Activated naive CD4-positive, alpha-beta T cell treated with anti-CD3 and anti-CD28 coated beads, Interleukin-2, amount 10 ng/mL, durations not matched to agents 7 days and 5 days (primary cell): ENCODE results near the gene RGS17.

Source experiments
- CTCF ChIA-PET: fragments of 350-600 bp; sonication (Branson Sonifier 250); formaldehyde crosslinking; loops from one replicate; lab custom pipeline; 2021; ENCODE audit warnings: antibody characterized with exemption; lab: Charles Lee
- DNase-seq: peaks from one replicate; pipeline ENCODE4 v3.0.0-alpha.2; 2020
- H3K27ac Mint-ChIP-seq: one replicate; pipeline ENCODE4 v1.8.0; 2021; ENCODE audit warnings: mild to moderate bottlenecking, moderate library complexity, mixed read lengths
- H3K27me3 Mint-ChIP-seq: one replicate; pipeline ENCODE4 v1.8.0; 2021; ENCODE audit warnings: mild to moderate bottlenecking, mixed read lengths
- H3K36me3 Mint-ChIP-seq: one replicate; pipeline ENCODE4 v1.8.0; 2021; ENCODE audit warnings: mixed read lengths
- H3K4me1 Mint-ChIP-seq: one replicate; pipeline ENCODE4 v1.8.0; 2021; ENCODE audit warnings: mixed read lengths
- H3K4me3 Mint-ChIP-seq: one replicate; pipeline ENCODE4 v1.8.0; 2021; ENCODE audit warnings: mild to moderate bottlenecking, moderate library complexity, mixed read lengths
- H3K9me3 Mint-ChIP-seq: one replicate; pipeline ENCODE4 v1.8.0; 2021; ENCODE audit warnings: mixed read lengths

The RGS17 gene

DNA sequence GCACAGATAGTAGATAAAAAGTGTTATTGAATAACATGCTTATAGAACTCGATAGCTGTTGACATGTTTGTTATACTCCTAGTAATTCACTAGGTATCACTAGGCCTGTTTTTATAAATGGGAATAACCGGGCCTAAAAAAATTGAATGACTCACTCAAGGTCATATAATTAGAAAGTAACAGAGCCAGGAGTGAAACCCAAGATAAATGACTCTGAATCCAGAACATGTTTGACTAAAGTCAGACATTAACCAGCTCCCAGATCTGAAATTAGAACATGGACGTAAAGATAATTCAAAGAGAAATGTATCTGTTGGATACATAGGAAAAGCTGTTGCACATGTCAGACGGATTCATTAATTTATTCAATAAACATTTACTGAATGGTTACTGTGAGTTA, 26.9 kb downstream of the RGS17 start:
- CTCF ChIA-PET, result no interaction called here
- no peak overlapping the region for H3K27ac Mint-ChIP-seq

DNA sequence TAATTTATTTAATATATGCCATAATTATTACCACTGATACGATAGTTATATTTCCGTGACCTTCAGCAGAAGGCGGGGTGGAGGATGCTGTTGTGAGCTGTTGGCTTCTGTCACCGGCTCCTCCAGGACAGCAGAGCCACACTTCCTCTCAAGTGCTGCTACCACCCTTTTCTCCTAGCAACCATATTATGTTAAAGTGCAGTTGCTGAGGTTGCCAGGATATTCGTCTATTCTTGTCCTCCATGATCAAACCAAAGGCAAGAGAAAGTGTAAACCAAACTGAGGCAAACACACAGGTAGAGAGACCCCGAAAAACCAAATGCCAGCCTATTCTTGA, 27.8 kb downstream of the RGS17 start:
- no peaks in the 10 kb centered on the region for H3K4me1 Mint-ChIP-seq
- H3K27me3 Mint-ChIP-seq, result no peaks in the 10 kb centered on the region
- no peaks in the 10 kb centered on the region for H3K36me3 Mint-ChIP-seq
- no peak overlapping the region for H3K27ac Mint-ChIP-seq
- no peaks in the 10 kb centered on the region for H3K9me3 Mint-ChIP-seq
- no peak for DNase-seq
- CTCF ChIA-PET, result no interaction called here
- no peak overlapping the region for H3K4me3 Mint-ChIP-seq

More for the DNA sequence above, 26.9 kb downstream of the RGS17 start:
- DNase-seq, result no peak
- H3K4me1 Mint-ChIP-seq, result no peaks in the 10 kb centered on the region
- no peak overlapping the region for H3K4me3 Mint-ChIP-seq
- H3K9me3 Mint-ChIP-seq, result no peaks in the 10 kb centered on the region
- no peaks in the 10 kb centered on the region for H3K36me3 Mint-ChIP-seq
- no peaks in the 10 kb centered on the region for H3K27me3 Mint-ChIP-seq

DNA sequence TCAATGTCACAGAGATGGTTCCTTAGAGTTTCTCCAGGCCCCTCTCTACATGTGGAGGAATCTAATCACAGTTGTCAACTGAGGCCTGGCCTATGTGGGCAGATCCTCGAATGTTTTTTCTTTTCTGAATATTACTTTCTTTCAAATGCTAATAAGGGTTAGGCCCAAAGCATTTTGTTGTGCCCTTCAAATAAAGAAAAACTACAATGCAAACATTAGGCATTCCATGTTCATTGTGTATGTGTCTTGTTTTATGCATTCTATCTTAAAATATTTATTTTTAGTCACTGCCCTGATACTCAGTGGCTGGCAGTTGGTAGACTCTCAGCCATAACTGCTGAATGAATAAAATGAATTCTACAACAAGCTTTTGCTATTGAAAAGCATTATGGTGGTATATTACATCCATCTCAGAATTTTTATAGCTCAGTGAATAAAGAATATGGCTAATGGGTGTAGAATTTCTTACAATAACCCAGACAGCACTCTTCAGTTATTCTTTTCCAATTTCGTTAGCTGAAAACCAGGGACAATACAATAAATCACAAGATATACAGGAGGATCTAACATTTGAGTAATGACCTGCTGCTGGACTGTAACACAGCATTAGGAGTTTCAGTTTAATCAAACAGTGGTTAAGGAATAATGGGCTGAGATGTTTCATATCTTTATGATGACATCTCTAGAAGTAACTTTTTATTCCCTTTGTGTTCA, 28.3 kb downstream of the RGS17 start:
- Mint-ChIP-seq H3K36me3 (no peaks in the 10 kb centered on the region), H3K27ac (no peak overlapping the region), H3K9me3 (no peaks in the 10 kb centered on the region), H3K27me3 (no peaks in the 10 kb centered on the region), H3K4me3 (no peak overlapping the region), H3K4me1 (no peaks in the 10 kb centered on the region)
- DNase-seq, result no peak
- CTCF ChIA-PET, result no interaction called here

DNA sequence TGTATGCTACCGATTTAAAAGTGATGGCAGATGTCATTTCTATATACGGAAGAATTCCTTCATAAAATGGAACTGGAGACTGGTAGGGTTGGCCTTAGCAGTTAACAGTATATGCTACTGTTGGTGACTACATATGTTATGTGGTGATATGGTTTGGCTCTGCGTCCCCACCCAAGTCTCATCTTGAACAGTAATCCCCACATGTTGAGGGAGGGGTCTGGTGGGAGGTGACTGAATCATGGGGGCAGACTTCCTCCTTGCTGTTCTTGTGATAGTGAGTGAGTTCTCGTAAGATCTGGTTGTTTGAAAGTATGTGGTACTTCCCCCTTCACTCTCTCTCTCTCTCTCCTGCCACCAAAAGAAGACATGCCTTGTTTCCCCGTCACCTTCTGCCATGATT, 29.6 kb downstream of the RGS17 start:
- no peak overlapping the region for H3K27ac Mint-ChIP-seq
- DNase-seq, result no peak
- CTCF ChIA-PET, result no interaction called here
- H3K36me3 Mint-ChIP-seq, result no peaks in the 10 kb centered on the region
- H3K4me3 Mint-ChIP-seq, result no peak overlapping the region
- H3K27me3 Mint-ChIP-seq, result peaks cover 4% of the 10 kb centered on the region
- no peaks in the 10 kb centered on the region for H3K4me1 Mint-ChIP-seq
- no peaks in the 10 kb centered on the region for H3K9me3 Mint-ChIP-seq

DNA sequence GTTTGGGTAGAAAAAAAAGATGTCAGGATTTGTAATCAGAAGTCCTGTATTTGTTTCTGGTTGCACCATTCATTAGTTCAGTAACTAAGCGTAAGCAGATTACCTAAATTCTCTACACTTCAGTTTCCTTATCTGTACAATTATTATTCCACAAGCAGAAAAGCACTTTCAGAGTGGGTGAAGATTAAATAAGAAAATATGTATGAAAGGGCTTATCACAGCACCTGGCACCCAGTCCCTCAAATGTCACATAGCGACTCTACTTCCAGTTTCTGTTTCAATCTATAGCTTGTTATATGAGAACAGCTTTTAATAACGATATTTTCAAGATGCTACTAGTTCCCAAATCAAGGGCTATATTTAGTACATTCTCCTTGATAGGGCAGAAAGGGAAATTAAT, 31.4 kb downstream of the RGS17 start:
- no peaks in the 10 kb centered on the region for H3K36me3 Mint-ChIP-seq
- no peak overlapping the region for H3K27ac Mint-ChIP-seq
- no peak for DNase-seq
- CTCF ChIA-PET, result no interaction called here
- no peaks in the 10 kb centered on the region for H3K9me3 Mint-ChIP-seq
- H3K27me3 Mint-ChIP-seq, result peaks cover 4% of the 10 kb centered on the region
- no peaks in the 10 kb centered on the region for H3K4me1 Mint-ChIP-seq
- no peak overlapping the region for H3K4me3 Mint-ChIP-seq

DNA sequence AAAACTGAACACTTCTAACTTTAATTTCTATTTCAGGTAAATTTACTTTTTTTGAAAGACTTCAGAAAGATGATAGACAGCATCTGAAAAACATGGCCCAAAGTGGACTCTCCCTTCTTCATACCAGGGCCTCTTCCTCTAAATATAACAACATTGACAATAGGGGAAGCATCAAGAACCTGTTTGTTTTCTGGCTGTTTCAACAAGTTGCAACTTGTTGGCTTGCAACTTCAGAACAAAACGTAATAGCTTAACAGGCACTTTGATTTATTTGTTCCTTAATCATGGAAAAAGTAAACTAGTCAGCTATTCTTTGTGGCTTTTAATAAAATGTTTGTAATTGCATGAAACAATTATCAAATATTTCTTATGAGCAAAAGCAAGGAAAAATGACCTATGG, 34.3 kb downstream of the RGS17 start:
- CTCF ChIA-PET, result no interaction called here
- H3K4me1 Mint-ChIP-seq, result no peaks in the 10 kb centered on the region
- H3K27ac Mint-ChIP-seq, result no peak overlapping the region
- H3K36me3 Mint-ChIP-seq, result no peaks in the 10 kb centered on the region
- no peak for DNase-seq
- peaks cover 4% of the 10 kb centered on the region for H3K27me3 Mint-ChIP-seq
- no peak overlapping the region for H3K4me3 Mint-ChIP-seq
- H3K9me3 Mint-ChIP-seq, result no peaks in the 10 kb centered on the region

DNA sequence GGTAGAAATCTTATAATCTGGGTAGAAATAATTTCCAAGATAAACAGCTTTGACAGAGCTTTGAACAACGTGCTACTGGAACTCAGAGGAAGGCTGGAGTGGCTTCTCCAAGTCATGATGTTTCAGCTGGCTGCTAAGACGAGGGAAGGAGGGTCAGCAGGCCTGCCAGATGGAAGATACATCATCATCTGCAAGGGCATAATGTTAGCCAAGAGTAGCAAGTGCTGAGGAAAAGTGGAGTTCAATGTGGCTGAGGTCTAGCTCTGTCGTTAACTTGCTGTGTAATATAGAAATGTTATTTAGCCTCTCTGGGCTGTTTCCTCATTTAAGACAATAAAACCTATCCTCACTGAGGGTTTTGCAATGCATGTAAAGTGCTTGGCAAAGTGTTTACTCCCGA, 35.1 kb downstream of the RGS17 start:
- H3K4me3 Mint-ChIP-seq, result no peak overlapping the region
- CTCF ChIA-PET, result no interaction called here
- no peak for DNase-seq

DNA sequence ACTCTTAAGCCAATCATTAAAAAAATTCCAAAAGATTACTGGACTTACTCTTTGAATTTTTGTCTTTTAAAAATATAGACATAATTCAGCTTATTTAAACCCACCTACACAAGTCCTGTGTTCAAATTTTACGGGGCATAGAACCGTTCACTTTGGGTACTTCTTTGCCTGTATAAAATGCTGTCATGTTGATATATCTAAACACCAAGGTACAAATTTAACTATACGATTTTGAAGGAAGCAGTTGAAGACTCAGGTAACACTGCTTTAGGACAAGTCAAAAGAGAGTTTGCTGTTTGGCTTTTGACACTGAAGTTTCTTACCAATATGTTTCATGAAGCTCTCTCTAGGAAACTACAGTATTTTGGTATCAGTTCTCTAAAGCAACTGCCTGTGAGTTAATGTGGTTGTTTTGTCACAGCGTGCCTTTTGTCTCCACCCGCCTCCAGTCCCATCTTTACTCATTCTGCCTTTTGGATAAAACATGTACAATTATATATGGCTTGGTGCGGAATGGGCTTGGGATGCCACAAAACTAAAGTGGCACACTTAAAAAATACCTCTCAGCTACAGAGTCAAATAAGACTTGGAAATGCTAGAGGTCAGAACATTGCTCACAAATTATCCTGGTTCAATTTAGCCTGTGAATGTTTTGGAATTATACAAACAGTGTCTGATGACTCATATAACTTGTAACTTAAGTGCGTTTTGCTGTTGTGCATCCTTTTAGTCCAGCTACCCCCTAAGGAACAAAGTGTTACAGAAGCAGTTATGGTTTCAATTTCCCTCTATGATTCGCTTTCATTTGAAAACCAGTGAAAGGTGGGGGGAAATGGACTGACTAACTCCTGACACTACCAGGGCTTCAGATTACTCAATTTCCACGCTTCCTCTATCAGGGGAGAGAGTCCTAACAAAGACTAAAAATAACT, 38.7 kb downstream of the RGS17 start:
- H3K27me3 Mint-ChIP-seq, result peaks cover under 1% of the 10 kb centered on the region
- H3K27ac Mint-ChIP-seq, result no peak overlapping the region
- H3K36me3 Mint-ChIP-seq, result no peaks in the 10 kb centered on the region
- H3K4me1 Mint-ChIP-seq, result no peaks in the 10 kb centered on the region
- CTCF ChIA-PET, result no interaction called here
- no peaks in the 10 kb centered on the region for H3K9me3 Mint-ChIP-seq
- DNase-seq, result no peak
- no peak overlapping the region for H3K4me3 Mint-ChIP-seq

More for the DNA sequence above, 35.1 kb downstream of the RGS17 start:
- Mint-ChIP-seq H3K36me3 (no peaks in the 10 kb centered on the region), H3K4me1 (no peaks in the 10 kb centered on the region), H3K9me3 (no peaks in the 10 kb centered on the region), H3K27me3 (peaks cover 4% of the 10 kb centered on the region), H3K27ac (no peak overlapping the region)

DNA sequence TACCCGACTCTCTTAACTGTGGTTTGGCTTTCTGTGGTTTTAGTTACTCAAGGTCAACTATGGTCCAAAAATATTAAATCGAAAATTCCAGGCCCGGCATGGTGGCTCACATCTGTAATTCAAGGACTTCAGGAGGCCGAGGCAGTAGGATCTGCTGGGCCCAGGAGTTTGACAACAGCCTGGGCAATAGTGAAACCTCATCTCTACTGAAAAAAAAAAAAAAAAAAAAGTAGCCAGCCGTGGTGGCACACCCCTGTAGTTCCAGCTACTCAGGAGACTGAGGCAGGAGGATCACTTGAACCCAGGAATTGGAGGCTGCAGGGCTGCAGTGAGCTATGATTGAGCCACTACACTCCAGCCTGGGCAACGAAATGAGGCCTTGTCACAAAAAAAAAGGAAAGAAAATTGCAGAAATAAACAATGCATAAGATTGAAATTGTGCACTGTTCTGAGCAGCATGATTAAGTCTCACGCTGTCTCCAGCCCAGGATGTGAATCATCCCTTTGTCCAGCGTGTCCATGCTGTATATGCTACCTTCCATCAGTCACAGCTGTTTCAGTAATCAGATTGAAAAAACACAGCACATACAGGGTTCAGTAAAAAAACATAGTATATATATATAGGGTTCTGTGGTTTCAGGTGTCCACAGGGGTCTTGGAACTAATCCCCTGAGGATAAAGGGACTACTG, 40.7 kb downstream of the RGS17 start:
- Mint-ChIP-seq H3K36me3 (no peaks in the 10 kb centered on the region), H3K27ac (no peak overlapping the region), H3K9me3 (no peaks in the 10 kb centered on the region), H3K4me3 (no peak overlapping the region), H3K27me3 (no peaks in the 10 kb centered on the region), H3K4me1 (no peaks in the 10 kb centered on the region)
- no peak for DNase-seq
- CTCF ChIA-PET, result no interaction called here

DNA sequence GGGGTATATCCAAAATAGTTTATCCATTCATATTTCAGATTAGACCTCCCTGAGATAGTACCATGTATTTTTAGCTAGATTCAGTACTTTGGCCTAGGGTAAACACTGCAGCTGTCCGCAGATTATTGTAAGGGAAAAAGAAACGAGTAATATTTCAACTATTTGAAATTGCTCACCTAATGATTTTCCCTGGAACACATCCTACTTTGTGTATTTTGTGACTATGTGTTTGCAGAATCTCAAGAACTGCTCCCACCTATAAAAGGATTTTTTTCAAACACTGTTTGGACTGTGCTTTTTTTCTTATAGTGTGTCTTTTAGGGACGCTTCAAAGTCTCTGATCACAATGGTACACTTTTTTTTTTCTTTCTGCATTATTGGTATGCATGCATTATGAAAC, 42.3 kb downstream of the RGS17 start:
- no peaks in the 10 kb centered on the region for H3K9me3 Mint-ChIP-seq
- no peaks in the 10 kb centered on the region for H3K4me1 Mint-ChIP-seq
- CTCF ChIA-PET, result no interaction called here
- no peaks in the 10 kb centered on the region for H3K36me3 Mint-ChIP-seq
- H3K27me3 Mint-ChIP-seq, result no peaks in the 10 kb centered on the region
- no peak for DNase-seq
- H3K4me3 Mint-ChIP-seq, result no peak overlapping the region
- H3K27ac Mint-ChIP-seq, result no peak overlapping the region

DNA sequence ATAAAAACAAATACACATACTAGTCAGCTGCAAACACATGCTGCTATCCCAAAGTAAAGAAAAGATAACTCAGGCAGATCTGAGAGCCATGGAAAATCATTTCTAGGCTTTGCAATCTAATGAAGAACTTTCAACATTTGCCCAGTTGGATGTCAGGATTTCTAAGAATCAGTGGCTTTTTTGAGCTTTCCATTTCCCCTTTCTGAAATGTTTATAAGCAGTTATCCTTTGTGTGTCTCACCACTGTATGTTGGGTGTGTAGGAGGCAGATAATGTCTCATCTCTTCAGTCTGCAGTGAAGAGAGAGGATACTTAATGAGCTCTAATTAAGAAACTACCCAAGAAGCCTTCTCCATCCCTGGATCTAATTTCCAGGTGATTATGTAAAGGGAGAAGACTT, 43.6 kb downstream of the RGS17 start:
- H3K27me3 Mint-ChIP-seq, result no peaks in the 10 kb centered on the region

DNA sequence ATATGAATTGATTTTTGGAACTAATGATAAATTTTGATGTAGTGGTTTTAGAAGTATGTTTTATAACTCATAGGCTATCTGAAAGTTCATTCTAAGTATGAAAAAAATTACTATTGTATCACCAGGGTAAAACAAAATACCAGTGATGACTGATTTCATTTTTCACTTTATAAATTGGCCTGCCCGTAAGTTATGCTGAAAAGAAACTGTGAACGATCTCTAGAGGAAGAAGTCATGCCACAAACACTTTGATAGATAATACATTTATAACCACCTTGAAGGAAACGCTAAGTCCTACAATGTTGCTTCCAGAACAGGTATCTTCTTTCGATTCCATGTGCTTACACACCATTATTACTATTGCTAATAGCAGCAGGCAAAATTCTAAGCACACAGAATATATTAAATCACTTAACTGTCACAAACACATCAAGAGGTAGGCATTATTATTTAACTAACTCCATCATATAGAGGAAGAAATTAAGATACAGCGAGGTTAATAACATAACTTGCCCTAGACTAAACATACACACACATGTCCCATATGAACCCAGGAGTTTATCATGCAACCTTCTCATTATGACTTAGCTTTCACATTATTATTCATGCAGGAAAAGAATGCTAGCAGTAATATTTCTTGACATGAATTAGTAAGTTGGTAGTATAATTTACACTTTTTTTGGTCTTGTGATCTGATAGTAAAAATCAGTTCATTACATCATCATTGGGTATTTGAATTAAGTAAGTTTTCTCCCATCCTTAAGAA, 44.7 kb downstream of the RGS17 start:
- Mint-ChIP-seq H3K4me3 (no peak overlapping the region), H3K36me3 (no peaks in the 10 kb centered on the region), H3K27ac (no peak overlapping the region), H3K27me3 (no peaks in the 10 kb centered on the region), H3K4me1 (no peaks in the 10 kb centered on the region), H3K9me3 (no peaks in the 10 kb centered on the region)
- DNase-seq, result no peak
- CTCF ChIA-PET, result no interaction called here

More for the DNA sequence above, 43.6 kb downstream of the RGS17 start:
- DNase-seq, result no peak
- Mint-ChIP-seq H3K27ac (no peak overlapping the region), H3K4me1 (no peaks in the 10 kb centered on the region), H3K9me3 (no peaks in the 10 kb centered on the region), H3K36me3 (no peaks in the 10 kb centered on the region), H3K4me3 (no peak overlapping the region)
- CTCF ChIA-PET, result no interaction called here

DNA sequence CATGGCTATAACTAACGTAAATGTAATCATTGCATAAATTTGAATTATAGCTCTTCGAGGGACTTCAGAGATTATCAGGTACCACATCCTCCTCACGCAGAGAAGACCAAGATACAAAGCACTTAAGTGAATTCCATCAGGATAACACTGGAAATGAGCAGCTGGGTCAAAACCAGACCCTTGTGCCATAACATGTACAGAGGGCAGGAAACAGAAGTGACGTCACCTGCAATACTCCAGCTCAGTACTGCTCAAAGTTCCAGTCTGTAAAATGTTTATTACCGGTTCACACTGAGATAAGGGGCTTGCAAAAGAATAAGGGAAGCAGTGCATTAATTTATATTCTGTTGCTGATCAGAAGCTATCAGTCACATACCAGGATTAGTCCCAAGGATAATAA, 45.8 kb downstream of the RGS17 start:
- CTCF ChIA-PET, result no interaction called here
- DNase-seq, result no peak
- H3K9me3 Mint-ChIP-seq, result no peaks in the 10 kb centered on the region
- no peaks in the 10 kb centered on the region for H3K27me3 Mint-ChIP-seq
- H3K4me1 Mint-ChIP-seq, result no peaks in the 10 kb centered on the region
- no peak overlapping the region for H3K27ac Mint-ChIP-seq
- no peak overlapping the region for H3K4me3 Mint-ChIP-seq
- no peaks in the 10 kb centered on the region for H3K36me3 Mint-ChIP-seq

DNA sequence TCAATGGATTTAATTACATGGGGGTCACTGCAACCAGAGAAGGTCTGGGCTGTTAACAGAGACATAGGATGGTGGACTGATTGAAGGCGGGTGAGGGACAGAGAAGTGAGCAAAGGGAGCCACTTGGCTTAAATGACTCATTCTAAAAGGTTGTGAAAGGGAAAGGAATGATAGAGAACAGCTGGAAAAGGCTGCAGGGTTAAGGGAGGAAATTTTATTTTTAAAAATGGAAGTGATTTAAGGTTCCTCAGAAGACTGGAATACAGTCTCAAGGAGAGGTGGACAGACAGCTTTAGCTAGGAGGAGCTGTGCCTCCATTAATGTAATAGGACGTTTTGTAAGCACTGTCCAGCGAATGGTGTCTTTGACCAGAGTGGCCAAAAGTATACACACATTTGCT, 46.7 kb downstream of the RGS17 start:
- Mint-ChIP-seq H3K4me3 (no peak overlapping the region), H3K4me1 (no peaks in the 10 kb centered on the region), H3K36me3 (no peaks in the 10 kb centered on the region), H3K27me3 (no peaks in the 10 kb centered on the region), H3K9me3 (no peaks in the 10 kb centered on the region), H3K27ac (no peak overlapping the region)
- no peak for DNase-seq
- CTCF ChIA-PET, result no interaction called here
